CD4-positive, alpha-beta T cell treated with Interleukin-17A for 1 hour (primary cell): ENCODE results near the gene PAX8.
"Not testable (repeated sequence)": the region's sequence is repeated elsewhere in the genome, so short reads cannot be mapped to it uniquely, and the experiment has no call there.

Source experiments
- DNase-seq: peaks from one replicate; pipeline ENCODE4 v3.0.0-alpha.2; 2020

Gene PAX8

GRCh38 chr2:113288117-113288673, 9.5 kb upstream of the PAX8 start:
- not testable (repeated sequence) for DNase-seq

- no peak for DNase-seq
Observed at GRCh38 chr2:113285816-113286215, 7.1 kb upstream of the PAX8 start.

- DNase-seq: not testable (repeated sequence)
Observed at GRCh38 chr2:113284999-113285398, 6.3 kb upstream of the PAX8 start.

- DNase-seq: no peak
Observed at GRCh38 chr2:113284476-113284875, 5.8 kb upstream of the PAX8 start.

GRCh38 chr2:113283704-113284284, 5.1 kb upstream of the PAX8 start:
- no peak for DNase-seq

- no peak for DNase-seq
Observed at GRCh38 chr2:113282747-113283533, 4.2 kb upstream of the PAX8 start.

GRCh38 chr2:113281910-113282746, 3.4 kb upstream of the PAX8 start:
- DNase-seq: no peak

GRCh38 chr2:113278073-113278741, 514 bp downstream of the PAX8 start:
- DNase-seq: no peak

GRCh38 chr2:113277474-113278072, 1.1 kb downstream of the PAX8 start:
- no peak for DNase-seq

GRCh38 chr2:113276761-113277425, 1.8 kb downstream of the PAX8 start:
- no peak for DNase-seq

GRCh38 chr2:113276216-113276760, 2.4 kb downstream of the PAX8 start:
- DNase-seq: no peak

GRCh38 chr2:113275556-113276215, 3.0 kb downstream of the PAX8 start:
- no peak for DNase-seq

GRCh38 chr2:113274432-113274831, 4.3 kb downstream of the PAX8 start:
- no peak for DNase-seq

GRCh38 chr2:113273981-113274380, 4.7 kb downstream of the PAX8 start:
- no peak for DNase-seq

GRCh38 chr2:113273027-113273551, 5.6 kb downstream of the PAX8 start:
- peak; percentile 35 for DNase-seq

GRCh38 chr2:113272477-113272876, 6.2 kb downstream of the PAX8 start:
- no peak for DNase-seq

GRCh38 chr2:113268621-113269360, 9.9 kb downstream of the PAX8 start:
- no peak for DNase-seq

GRCh38 chr2:113266431-113266830, 12.3 kb downstream of the PAX8 start:
- no peak for DNase-seq

GRCh38 chr2:113264713-113265403, 13.9 kb downstream of the PAX8 start:
- DNase-seq: no peak
